ENCODE measurements around the gene SHROOM3.

DNA sequence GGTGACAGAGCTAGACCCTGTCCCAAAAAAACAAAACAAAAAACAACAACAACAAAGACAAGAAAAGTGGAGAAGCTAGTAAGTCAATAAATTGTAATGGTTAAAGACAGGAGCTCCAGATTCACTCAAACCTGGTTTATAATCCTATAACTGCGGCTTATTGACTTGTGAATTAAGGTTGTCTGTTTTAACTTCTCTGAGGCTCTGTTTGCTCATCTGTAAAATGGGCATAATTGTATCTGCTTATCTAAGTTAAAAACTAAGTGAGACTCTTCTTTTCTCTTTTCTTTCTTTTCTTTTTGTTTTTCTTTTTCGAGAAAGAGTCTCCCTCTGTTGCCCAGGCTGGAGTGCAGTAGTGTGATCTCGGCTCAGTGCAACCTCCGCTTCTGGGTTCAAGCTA is 378.0 kb downstream of the SHROOM3 start:
- TF ChIP-seq GABPA (IDR thresholded peaks at IDR 0.05 in 1 of 2, conservative IDR thresholded peaks at IDR 0.05 in 1 of 2) (no peak), TAF1 (conservative IDR thresholded peaks at IDR 0.05) (no peak), SP1 (IDR thresholded peaks at IDR 0.05) (no peak), RAD21 (IDR thresholded peaks at IDR 0.05) (no peak), HNF4A (conservative IDR thresholded peaks at IDR 0.05) (no peak), HNF4G (IDR thresholded peaks at IDR 0.05) (no peak)
- TF ChIP-seq, protein P1, sequence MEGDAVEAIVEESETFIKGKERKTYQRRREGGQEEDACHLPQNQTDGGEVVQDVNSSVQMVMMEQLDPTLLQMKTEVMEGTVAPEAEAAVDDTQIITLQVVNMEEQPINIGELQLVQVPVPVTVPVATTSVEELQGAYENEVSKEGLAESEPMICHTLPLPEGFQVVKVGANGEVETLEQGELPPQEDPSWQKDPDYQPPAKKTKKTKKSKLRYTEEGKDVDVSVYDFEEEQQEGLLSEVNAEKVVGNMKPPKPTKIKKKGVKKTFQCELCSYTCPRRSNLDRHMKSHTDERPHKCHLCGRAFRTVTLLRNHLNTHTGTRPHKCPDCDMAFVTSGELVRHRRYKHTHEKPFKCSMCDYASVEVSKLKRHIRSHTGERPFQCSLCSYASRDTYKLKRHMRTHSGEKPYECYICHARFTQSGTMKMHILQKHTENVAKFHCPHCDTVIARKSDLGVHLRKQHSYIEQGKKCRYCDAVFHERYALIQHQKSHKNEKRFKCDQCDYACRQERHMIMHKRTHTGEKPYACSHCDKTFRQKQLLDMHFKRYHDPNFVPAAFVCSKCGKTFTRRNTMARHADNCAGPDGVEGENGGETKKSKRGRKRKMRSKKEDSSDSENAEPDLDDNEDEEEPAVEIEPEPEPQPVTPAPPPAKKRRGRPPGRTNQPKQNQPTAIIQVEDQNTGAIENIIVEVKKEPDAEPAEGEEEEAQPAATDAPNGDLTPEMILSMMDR (IDR thresholded peaks at IDR 0.05; ENCODE audit: low read depth, low read length, missing input control), result no peak
- TF ChIP-seq, protein P2, sequence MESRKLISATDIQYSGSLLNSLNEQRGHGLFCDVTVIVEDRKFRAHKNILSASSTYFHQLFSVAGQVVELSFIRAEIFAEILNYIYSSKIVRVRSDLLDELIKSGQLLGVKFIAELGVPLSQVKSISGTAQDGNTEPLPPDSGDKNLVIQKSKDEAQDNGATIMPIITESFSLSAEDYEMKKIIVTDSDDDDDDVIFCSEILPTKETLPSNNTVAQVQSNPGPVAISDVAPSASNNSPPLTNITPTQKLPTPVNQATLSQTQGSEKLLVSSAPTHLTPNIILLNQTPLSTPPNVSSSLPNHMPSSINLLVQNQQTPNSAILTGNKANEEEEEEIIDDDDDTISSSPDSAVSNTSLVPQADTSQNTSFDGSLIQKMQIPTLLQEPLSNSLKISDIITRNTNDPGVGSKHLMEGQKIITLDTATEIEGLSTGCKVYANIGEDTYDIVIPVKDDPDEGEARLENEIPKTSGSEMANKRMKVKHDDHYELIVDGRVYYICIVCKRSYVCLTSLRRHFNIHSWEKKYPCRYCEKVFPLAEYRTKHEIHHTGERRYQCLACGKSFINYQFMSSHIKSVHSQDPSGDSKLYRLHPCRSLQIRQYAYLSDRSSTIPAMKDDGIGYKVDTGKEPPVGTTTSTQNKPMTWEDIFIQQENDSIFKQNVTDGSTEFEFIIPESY (IDR thresholded peaks at IDR 0.05), result no peak
- TF ChIP-seq, protein P3, sequence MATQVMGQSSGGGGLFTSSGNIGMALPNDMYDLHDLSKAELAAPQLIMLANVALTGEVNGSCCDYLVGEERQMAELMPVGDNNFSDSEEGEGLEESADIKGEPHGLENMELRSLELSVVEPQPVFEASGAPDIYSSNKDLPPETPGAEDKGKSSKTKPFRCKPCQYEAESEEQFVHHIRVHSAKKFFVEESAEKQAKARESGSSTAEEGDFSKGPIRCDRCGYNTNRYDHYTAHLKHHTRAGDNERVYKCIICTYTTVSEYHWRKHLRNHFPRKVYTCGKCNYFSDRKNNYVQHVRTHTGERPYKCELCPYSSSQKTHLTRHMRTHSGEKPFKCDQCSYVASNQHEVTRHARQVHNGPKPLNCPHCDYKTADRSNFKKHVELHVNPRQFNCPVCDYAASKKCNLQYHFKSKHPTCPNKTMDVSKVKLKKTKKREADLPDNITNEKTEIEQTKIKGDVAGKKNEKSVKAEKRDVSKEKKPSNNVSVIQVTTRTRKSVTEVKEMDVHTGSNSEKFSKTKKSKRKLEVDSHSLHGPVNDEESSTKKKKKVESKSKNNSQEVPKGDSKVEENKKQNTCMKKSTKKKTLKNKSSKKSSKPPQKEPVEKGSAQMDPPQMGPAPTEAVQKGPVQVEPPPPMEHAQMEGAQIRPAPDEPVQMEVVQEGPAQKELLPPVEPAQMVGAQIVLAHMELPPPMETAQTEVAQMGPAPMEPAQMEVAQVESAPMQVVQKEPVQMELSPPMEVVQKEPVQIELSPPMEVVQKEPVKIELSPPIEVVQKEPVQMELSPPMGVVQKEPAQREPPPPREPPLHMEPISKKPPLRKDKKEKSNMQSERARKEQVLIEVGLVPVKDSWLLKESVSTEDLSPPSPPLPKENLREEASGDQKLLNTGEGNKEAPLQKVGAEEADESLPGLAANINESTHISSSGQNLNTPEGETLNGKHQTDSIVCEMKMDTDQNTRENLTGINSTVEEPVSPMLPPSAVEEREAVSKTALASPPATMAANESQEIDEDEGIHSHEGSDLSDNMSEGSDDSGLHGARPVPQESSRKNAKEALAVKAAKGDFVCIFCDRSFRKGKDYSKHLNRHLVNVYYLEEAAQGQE (IDR thresholded peaks at IDR 0.05), result no peak
- TF ChIP-seq, protein P4, sequence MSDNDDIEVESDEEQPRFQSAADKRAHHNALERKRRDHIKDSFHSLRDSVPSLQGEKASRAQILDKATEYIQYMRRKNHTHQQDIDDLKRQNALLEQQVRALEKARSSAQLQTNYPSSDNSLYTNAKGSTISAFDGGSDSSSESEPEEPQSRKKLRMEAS (IDR thresholded peaks at IDR 0.05), result no peak

Data from liver (tissue), 3 donors.